Left ventricle myocardium superior (tissue), 1 donor: ENCODE data around the gene ATP2C2. TPM values are rescaled to one million over a fixed set of nuclear protein-coding genes. Genes with fewer than 3 reads are reported as not detected.

Experiments used
- ATAC-seq: fragments of 200-7000 bp; cut with Tn5 transposase; one replicate; pipeline ENCODE4 v1.9.1; 2020; ENCODE audit warnings: mild to moderate bottlenecking, moderate library complexity
- DNase-seq: peaks from one replicate; pipeline ENCODE4 v3.0.0-alpha.2; 2020
- intact Hi-C: fragments of 100-400 bp; cut with micrococcal nuclease; formaldehyde crosslinking; loops from one replicate; pipeline ENCODE4 v1.11.0; 2022
- total RNA-seq: library from RNA; stranded (reverse); fragmentation: NEBNext Ultra II Directional; extraction: Animal tissue kit (Norgen Biotek cat#: 25700); gene quantifications from one replicate; pipeline ENCODE4 v1.2.1, GENCODE V29; 2021
- donor health status: DM: no; HTN: yes; CAD: no; lungs with severe emphysema.

ATP2C2 gene
- total RNA-seq, 1 donor from 2014 or later: not detected

- DNase-seq (no peak), ATAC-seq (no peak)
- intact Hi-C loops: no loop called here
These were observed 8.2 kb upstream of the ATP2C2 start for GRCh38 chr16:84360170-84360569.

- no peak for DNase-seq
- intact Hi-C loops: no loop called here
- no peak for ATAC-seq
These were observed 7.6 kb upstream of the ATP2C2 start for GRCh38 chr16:84360748-84361147.

- intact Hi-C loops: no loop called here
- no peak for ATAC-seq
- DNase-seq: no peak
These were observed 6.8 kb upstream of the ATP2C2 start for GRCh38 chr16:84361546-84361945.

GRCh38 chr16:84362471-84362941 is 5.8 kb upstream of the ATP2C2 start:
- ATAC-seq: no peak
- intact Hi-C loops: no loop called here
- DNase-seq: no peak

- DNase-seq (no peak), ATAC-seq (no peak)
- intact Hi-C loops: no loop called here
These were observed 2.1 kb upstream of the ATP2C2 start for GRCh38 chr16:84366208-84366607.

- DNase-seq (no peak), ATAC-seq (no peak)
- intact Hi-C loops: no loop called here
These were observed 1.0 kb upstream of the ATP2C2 start for GRCh38 chr16:84367297-84367680.

- DNase-seq: no peak
- intact Hi-C loops: no loop called here
- ATAC-seq: no peak
These were observed 509 bp upstream of the ATP2C2 start for GRCh38 chr16:84367750-84368307.

- DNase-seq: no peak
- intact Hi-C loops: no loop called here
- ATAC-seq: no peak
These were observed 767 bp downstream of the ATP2C2 start for GRCh38 chr16:84369105-84369504.

- intact Hi-C loops: no loop called here
- ATAC-seq (no peak), DNase-seq (no peak)
These were observed 1.7 kb downstream of the ATP2C2 start for GRCh38 chr16:84369938-84370627.

GRCh38 chr16:84370723-84371552 is 2.6 kb downstream of the ATP2C2 start:
- intact Hi-C loops: no loop called here
- DNase-seq (no peak), ATAC-seq (no peak)

GRCh38 chr16:84371553-84371865 is 3.2 kb downstream of the ATP2C2 start:
- intact Hi-C loops: no loop called here
- no peak for ATAC-seq
- DNase-seq: no peak

GRCh38 chr16:84373907-84374489 is 5.7 kb downstream of the ATP2C2 start:
- ATAC-seq (no peak), DNase-seq (no peak)
- intact Hi-C loops: no loop called here

GRCh38 chr16:84378099-84378498 is 9.8 kb downstream of the ATP2C2 start:
- intact Hi-C loops: no loop called here
- ATAC-seq (no peak), DNase-seq (no peak)

- DNase-seq: no peak
- intact Hi-C loops: no loop called here
- ATAC-seq: no peak
These were observed 10.2 kb downstream of the ATP2C2 start for GRCh38 chr16:84378567-84378966.

- intact Hi-C loops: no loop called here
- ATAC-seq (no peak), DNase-seq (no peak)
These were observed 10.8 kb downstream of the ATP2C2 start for GRCh38 chr16:84379008-84379708.

- ATAC-seq (no peak), DNase-seq (no peak)
- intact Hi-C loops: no loop called here
These were observed 11.5 kb downstream of the ATP2C2 start for GRCh38 chr16:84379709-84380362.

- DNase-seq: no peak
- no peak for ATAC-seq
- intact Hi-C loops: no loop called here
These were observed 12.1 kb downstream of the ATP2C2 start for GRCh38 chr16:84380405-84380804.

GRCh38 chr16:84382396-84382795 is 14.1 kb downstream of the ATP2C2 start:
- intact Hi-C loops: no loop called here
- DNase-seq: no peak

GRCh38 chr16:84383106-84383505 is 14.8 kb downstream of the ATP2C2 start:
- DNase-seq (no peak), ATAC-seq (no peak)
- intact Hi-C loops: no loop called here

More at GRCh38 chr16:84382396-84382795, 14.1 kb downstream of the ATP2C2 start:
- ATAC-seq: no peak
